SIG-M5 treated with dmso at 0.1 percent for 504 hours (cell line): Measurements from ENCODE around the gene PRR16.
"Not testable (repeated sequence)": the region's sequence is repeated elsewhere in the genome, so short reads cannot be mapped to it uniquely, and the experiment has no call there.

Experiments used
- DNase-seq: peaks from one replicate; lab custom pipeline; 2025; ENCODE audit not compliant: unreplicated experiment; lab: John Stamatoyannopoulos, UW

The PRR16 gene

GRCh38 chr5:120463991-120464626 lies at the start of gene PRR16:
PRR16 (plus strand) TSS chr5:120464300.
- DNase-seq, result peak; percentile 8

GRCh38 chr5:120415985-120416384 lies 48.1 kb upstream of the PRR16 start:
- no peak for DNase-seq

- no peak for DNase-seq
These were observed 45.0 kb upstream of the PRR16 start for GRCh38 chr5:120419127-120419526.

GRCh38 chr5:120426633-120427275 lies 37.3 kb upstream of the PRR16 start:
- DNase-seq, result not testable (repeated sequence)

- DNase-seq, result no peak
These were observed 33.5 kb upstream of the PRR16 start for GRCh38 chr5:120430572-120430971.

- no peak for DNase-seq
These were observed 31.2 kb upstream of the PRR16 start for GRCh38 chr5:120432861-120433260.

- no peak for DNase-seq
These were observed 29.0 kb upstream of the PRR16 start for GRCh38 chr5:120435129-120435528.

- no peak for DNase-seq
These were observed 27.1 kb upstream of the PRR16 start for GRCh38 chr5:120436996-120437395.

GRCh38 chr5:120442694-120443093 lies 21.4 kb upstream of the PRR16 start:
- DNase-seq, result no peak

- DNase-seq, result no peak
These were observed 20.5 kb upstream of the PRR16 start for GRCh38 chr5:120443607-120444006.

- no peak for DNase-seq
These were observed 18.0 kb upstream of the PRR16 start for GRCh38 chr5:120446068-120446492.

- no peak for DNase-seq
These were observed 17.2 kb upstream of the PRR16 start for GRCh38 chr5:120446901-120447300.

GRCh38 chr5:120447706-120448239 lies 16.3 kb upstream of the PRR16 start:
- peak; percentile 8 for DNase-seq

GRCh38 chr5:120449501-120449900 lies 14.6 kb upstream of the PRR16 start:
- DNase-seq, result no peak

- DNase-seq, result no peak
These were observed 13.2 kb upstream of the PRR16 start for GRCh38 chr5:120450910-120451309.

- no peak for DNase-seq
These were observed 12.7 kb upstream of the PRR16 start for GRCh38 chr5:120451445-120451844.

GRCh38 chr5:120452471-120452870 lies 11.6 kb upstream of the PRR16 start:
- no peak for DNase-seq

GRCh38 chr5:120454094-120454798 lies 9.9 kb upstream of the PRR16 start:
- no peak for DNase-seq

- no peak for DNase-seq
These were observed 8.1 kb upstream of the PRR16 start for GRCh38 chr5:120456006-120456405.

GRCh38 chr5:120457839-120458507 lies 6.1 kb upstream of the PRR16 start:
- DNase-seq, result peak; percentile 18

GRCh38 chr5:120458508-120458847 lies 5.6 kb upstream of the PRR16 start:
- not testable (repeated sequence) for DNase-seq
